H9 (cell line): Measurements from ENCODE around the gene PHLDA1. TPM values are rescaled to one million over a fixed set of nuclear protein-coding genes. Genes with fewer than 3 reads are reported as not detected.

Experiments used
- DNase-seq: peaks from one replicate; pipeline ENCODE4 v3.0.0-alpha.2; 2017
- H2AFZ ChIP-seq: one replicate; pipeline ENCODE4 v1.6.1; 2013; ENCODE audit warnings: mild to moderate bottlenecking, low read length, control low read depth, moderate library complexity
- H2AK5ac ChIP-seq: 2 replicates; pipeline ENCODE4 v1.6.1; 2013; ENCODE audit warnings: low read length, control low read depth, mixed read lengths; ENCODE audit not compliant: insufficient read length
- H2BK120ac ChIP-seq: one replicate; pipeline ENCODE4 v1.6.1; 2013; ENCODE audit warnings: low read depth, mild to moderate bottlenecking, low read length, control low read depth, inconsistent platforms; ENCODE audit not compliant: poor library complexity, severe bottlenecking
- H2BK12ac ChIP-seq: 2 replicates; pipeline ENCODE4 v1.6.1; 2013; ENCODE audit warnings: low read length, control low read depth, mixed read lengths, low read depth; ENCODE audit not compliant: insufficient read length
- H2BK15ac ChIP-seq: 2 replicates; pipeline ENCODE4 v1.6.1; 2013; ENCODE audit warnings: low read depth, low read length, control low read depth
- H2BK20ac ChIP-seq: one replicate; pipeline ENCODE4 v1.6.1; 2013; ENCODE audit warnings: low read depth, mild to moderate bottlenecking, low read length, control low read depth, inconsistent platforms; ENCODE audit not compliant: poor library complexity, severe bottlenecking
- H2BK5ac ChIP-seq: 2 replicates; pipeline ENCODE4 v1.6.1; 2013; ENCODE audit warnings: low read length, control low read depth, mixed read lengths; ENCODE audit not compliant: insufficient read length
- H3K14ac ChIP-seq: 2 replicates; pipeline ENCODE4 v1.6.1; 2013; ENCODE audit warnings: low read length, control low read depth; ENCODE audit not compliant: insufficient read depth
- H3K18ac ChIP-seq: 2 replicates; pipeline ENCODE4 v1.6.1; 2013; ENCODE audit warnings: low read depth, mild to moderate bottlenecking, mixed read lengths, low read length, control low read depth; ENCODE audit not compliant: insufficient read length
- H3K23ac ChIP-seq: 2 replicates; pipeline ENCODE4 v1.6.1; 2013; ENCODE audit warnings: low read length, control low read depth, mixed read lengths, low read depth; ENCODE audit not compliant: insufficient read length
- H3K23me2 ChIP-seq: 2 replicates; pipeline ENCODE4 v1.6.1; 2013; ENCODE audit warnings: low read depth, mild to moderate bottlenecking, mixed read lengths, low read length, control low read depth; ENCODE audit not compliant: insufficient read length, poor library complexity, severe bottlenecking
- H3K27ac ChIP-seq: 2 replicates; pipeline ENCODE4 v1.5.1; 2013; ENCODE audit warnings: low read length, control low read depth, mixed read lengths, low read depth; ENCODE audit not compliant: insufficient read length
- H3K27me3 ChIP-seq: 2 replicates; pipeline ENCODE4 v1.6.1; 2013; ENCODE audit warnings: low read length, control low read depth, inconsistent platforms; ENCODE audit not compliant: insufficient read depth
- H3K4ac ChIP-seq: 2 replicates; pipeline ENCODE4 v1.6.1; 2013; ENCODE audit warnings: low read depth, mild to moderate bottlenecking, control low read depth, inconsistent platforms, low read length, moderate library complexity
- H3K4me1 ChIP-seq: 2 replicates; pipeline ENCODE4 v1.6.1; 2013; ENCODE audit warnings: low read length, control low read depth, inconsistent platforms; ENCODE audit not compliant: insufficient read depth
- H3K4me2 ChIP-seq: 2 replicates; pipeline ENCODE4 v1.6.1; 2013; ENCODE audit warnings: low read length, control low read depth, mixed read lengths; ENCODE audit not compliant: insufficient read length, insufficient read depth
- H3K56ac ChIP-seq: 2 replicates; pipeline ENCODE4 v1.6.1; 2013; ENCODE audit warnings: low read depth, mild to moderate bottlenecking, mixed read lengths, low read length, control low read depth; ENCODE audit not compliant: insufficient read length
- H3K79me1 ChIP-seq: 2 replicates; pipeline ENCODE4 v1.6.1; 2013; ENCODE audit warnings: low read depth, mild to moderate bottlenecking, moderate library complexity, low read length, control low read depth, inconsistent platforms; ENCODE audit not compliant: insufficient read depth, poor library complexity, severe bottlenecking
- H3K79me2 ChIP-seq: 2 replicates; pipeline ENCODE4 v1.6.1; 2013; ENCODE audit warnings: low read length, control low read depth, inconsistent platforms; ENCODE audit not compliant: insufficient read depth
- H3K9ac ChIP-seq: 2 replicates; pipeline ENCODE4 v1.6.1; 2013; ENCODE audit warnings: low read length, control low read depth, mixed read lengths; ENCODE audit not compliant: insufficient read length; ENCODE audit errors: extremely low read depth
- H3K9me3 ChIP-seq: one replicate; pipeline ENCODE4 v1.6.1; 2013; ENCODE audit warnings: low read depth, low read length, inconsistent platforms; ENCODE audit not compliant: control insufficient read depth
- H3T11ph ChIP-seq: one replicate; pipeline ENCODE4 v1.6.1; 2013; ENCODE audit warnings: mild to moderate bottlenecking, low read length, control low read depth, inconsistent platforms
- H4K20me1 ChIP-seq: one replicate; pipeline ENCODE4 v1.6.1; 2013; ENCODE audit not compliant: control insufficient read depth, insufficient read length, insufficient read depth
- H4K5ac ChIP-seq: 2 replicates; pipeline ENCODE4 v1.6.1; 2013; ENCODE audit warnings: low read depth, mild to moderate bottlenecking, mixed read lengths, low read length, control low read depth; ENCODE audit not compliant: insufficient read length
- H4K8ac ChIP-seq: replicated peaks from 2 replicates; pipeline ENCODE4 v1.6.1; 2013; ENCODE audit warnings: low read length, control low read depth, mixed read lengths, low read depth; ENCODE audit not compliant: insufficient read length
- H4K91ac ChIP-seq: 2 replicates; pipeline ENCODE4 v1.6.1; 2013; ENCODE audit warnings: low read depth, mild to moderate bottlenecking, moderate library complexity, mixed read lengths, low read length, control low read depth; ENCODE audit not compliant: insufficient read length
- H3K27ac Mint-ChIP-seq, 3 experiments: 2 replicates in 2 of 3; 3 replicates in 1 of 3; pipeline ENCODE4 v1.8.0; 2020 to 2021; ENCODE audit warnings: mixed read lengths in 3 of 3, mild to moderate bottlenecking in 1 of 3, moderate library complexity in 1 of 3
- H3K27me3 Mint-ChIP-seq: 2 replicates; pipeline ENCODE4 v1.8.0; 2021; ENCODE audit warnings: low read depth, mild to moderate bottlenecking, moderate library complexity, mixed read lengths
- H3K36me3 Mint-ChIP-seq, 3 experiments: 2 replicates in 2 of 3; 3 replicates in 1 of 3; pipeline ENCODE4 v1.8.0; 2020 to 2021; ENCODE audit warnings: low read depth in 3 of 3, mixed read lengths in 3 of 3; ENCODE audit not compliant: insufficient read depth in 1 of 3
- H3K4me1 Mint-ChIP-seq, 2 experiments: 2 replicates each; pipeline ENCODE4 v1.8.0; 2020; ENCODE audit warnings: mixed read lengths in 2 of 2
- H3K4me3 Mint-ChIP-seq, 2 experiments: 2 replicates in 1 of 2; 3 replicates in 1 of 2; pipeline ENCODE4 v1.8.0; 2020 to 2021; ENCODE audit warnings: mild to moderate bottlenecking in 2 of 2, mixed read lengths in 2 of 2, moderate library complexity in 1 of 2
- H3K9me3 Mint-ChIP-seq, 2 experiments: 2 replicates in 1 of 2; 3 replicates in 1 of 2; pipeline ENCODE4 v1.8.0; 2020; ENCODE audit warnings: mild to moderate bottlenecking in 2 of 2, mixed read lengths in 2 of 2, moderate library complexity in 1 of 2
- WGBS: extraction: QIAGEN DNeasy Blood & Tissue Kit; methylation state at CpG from one replicate; pipeline ENCODE4 v1.1.7; 2013; ENCODE audit warnings: missing lambda C conversion rate, low lambda C conversion rate, mixed read lengths; ENCODE audit not compliant: insufficient read length; ENCODE audit errors: extremely low coverage; 5-methylcytosine and 5-hydroxymethylcytosine counted together
- total RNA-seq: library from RNA; stranded (reverse); gene quantifications from 2 replicates; pipeline ENCODE4 v1.2.1, GENCODE V29; 2021
- TF ChIP-seq, protein P1 (sequence below): fragments of 200-600 bp; sonication (generic); conservative IDR thresholded peaks from 3 replicates; pipeline ENCODE4 v1.8.0; 2021; ENCODE audit warnings: antibody characterized with exemption, mild to moderate bottlenecking

Gene PHLDA1
- total RNA-seq, 1 experiment from 2014 or later: 106 TPM

DNA sequence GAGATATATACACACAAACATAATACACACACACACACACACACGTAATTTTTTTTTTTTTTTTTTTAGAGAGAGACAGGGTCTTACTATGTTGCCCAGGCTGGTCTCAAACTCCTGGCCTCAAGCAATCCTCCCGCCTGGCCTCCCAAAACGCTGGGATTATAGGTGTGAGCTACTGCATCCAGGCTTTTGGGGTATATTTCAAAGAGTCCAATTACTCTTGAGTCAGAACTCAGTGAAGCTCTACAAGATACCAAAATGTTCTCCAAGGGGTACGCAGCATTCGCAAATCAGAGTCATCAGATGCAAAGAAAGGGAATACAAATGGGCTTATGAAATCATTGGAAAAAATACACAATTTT, 54.0 kb downstream of the PHLDA1 start:
- H3K27me3 Mint-ChIP-seq: no peaks in the 10 kb centered on the region
- peaks cover 44 to 45% of the 10 kb centered on the region in 2 experiments for H3K4me1 Mint-ChIP-seq
- H2BK120ac ChIP-seq: no peak overlapping the region
- H2BK12ac ChIP-seq: no peak overlapping the region
- no peak overlapping the region for H3K23ac ChIP-seq
- no peak overlapping the region for H4K91ac ChIP-seq
- no peaks in the 10 kb centered on the region for H3K9me3 Mint-ChIP-seq
- H2AFZ ChIP-seq: no peak overlapping the region
- peaks cover 12% of the 10 kb centered on the region for H3K4me1 ChIP-seq
- TF ChIP-seq, protein P1, sequence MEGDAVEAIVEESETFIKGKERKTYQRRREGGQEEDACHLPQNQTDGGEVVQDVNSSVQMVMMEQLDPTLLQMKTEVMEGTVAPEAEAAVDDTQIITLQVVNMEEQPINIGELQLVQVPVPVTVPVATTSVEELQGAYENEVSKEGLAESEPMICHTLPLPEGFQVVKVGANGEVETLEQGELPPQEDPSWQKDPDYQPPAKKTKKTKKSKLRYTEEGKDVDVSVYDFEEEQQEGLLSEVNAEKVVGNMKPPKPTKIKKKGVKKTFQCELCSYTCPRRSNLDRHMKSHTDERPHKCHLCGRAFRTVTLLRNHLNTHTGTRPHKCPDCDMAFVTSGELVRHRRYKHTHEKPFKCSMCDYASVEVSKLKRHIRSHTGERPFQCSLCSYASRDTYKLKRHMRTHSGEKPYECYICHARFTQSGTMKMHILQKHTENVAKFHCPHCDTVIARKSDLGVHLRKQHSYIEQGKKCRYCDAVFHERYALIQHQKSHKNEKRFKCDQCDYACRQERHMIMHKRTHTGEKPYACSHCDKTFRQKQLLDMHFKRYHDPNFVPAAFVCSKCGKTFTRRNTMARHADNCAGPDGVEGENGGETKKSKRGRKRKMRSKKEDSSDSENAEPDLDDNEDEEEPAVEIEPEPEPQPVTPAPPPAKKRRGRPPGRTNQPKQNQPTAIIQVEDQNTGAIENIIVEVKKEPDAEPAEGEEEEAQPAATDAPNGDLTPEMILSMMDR: no peak
- no peaks in the 10 kb centered on the region for H3K79me1 ChIP-seq
- no peaks in the 10 kb centered on the region for H3K79me2 ChIP-seq
- H3K27ac Mint-ChIP-seq: peak overlapping the region; percentile 1 to 89 (median 2); a peak in 5 of 7 replicates
- H3K36me3 Mint-ChIP-seq: no peaks in the 10 kb centered on the region; a peak in 1 of 7 replicates
- H2BK20ac ChIP-seq: no peak overlapping the region
- DNase-seq: no peak
- H2AK5ac ChIP-seq: no peak overlapping the region
- H2BK5ac ChIP-seq: no peak overlapping the region
- H3K9me3 ChIP-seq: no peaks in the 10 kb centered on the region
- no peak overlapping the region for H3K27ac ChIP-seq
- no peak overlapping the region for H4K8ac ChIP-seq
- WGBS: no CpG with 5 or more reads among the region's 5 CpGs
- no peak overlapping the region for H3K4me3 Mint-ChIP-seq
- H3T11ph ChIP-seq: no peak overlapping the region
- H4K20me1 ChIP-seq: no peaks in the 10 kb centered on the region
- no peak overlapping the region for H3K9ac ChIP-seq
- no peak overlapping the region for H3K56ac ChIP-seq
- no peak overlapping the region for H3K4me2 ChIP-seq
- H2BK15ac ChIP-seq: no peak overlapping the region
- H3K27me3 ChIP-seq: no peaks in the 10 kb centered on the region
- no peak overlapping the region for H3K18ac ChIP-seq
- no peak overlapping the region for H4K5ac ChIP-seq
- no peak overlapping the region for H3K14ac ChIP-seq
- H3K4ac ChIP-seq: no peak overlapping the region
- no peaks in the 10 kb centered on the region for H3K23me2 ChIP-seq
